Gastrocnemius medialis (tissue), 4 donors: ENCODE data around the gene EIF3I. TPM values are rescaled to one million over a fixed set of nuclear protein-coding genes. Genes with fewer than 3 reads are reported as not detected.

Experiments
- ATAC-seq, 2 donors: fragments of 150-250 bp; one replicate each; pipeline ENCODE4 v1.9.1; 2016
- DNase-seq, 2 donors: peaks; one replicate each; pipeline ENCODE4 v3.0.0-alpha.2; 2019
- H3K27ac ChIP-seq, 4 donors: fragments of 200-600 bp; sonication (generic); 1 replicate in 1 of 4; 2 replicates in 3 of 4; pipeline ENCODE4 v1.5.1; 2016 to 2018; ENCODE audit warnings: mild to moderate bottlenecking in 2 of 4, moderate library complexity in 1 of 4
- H3K27me3 ChIP-seq, 3 donors: fragments of 200-600 bp; sonication (generic) in 2 of 3; 1 replicate in 1 of 3; 2 replicates in 2 of 3; pipeline versions ENCODE4 v1.5.1 to v1.6.0; 2016 to 2019; ENCODE audit warnings: mild to moderate bottlenecking in 1 of 3, moderate library complexity in 1 of 3
- H3K36me3 ChIP-seq, 2 donors: fragments of 200-600 bp; sonication (generic) in 1 of 2; one replicate each; pipeline ENCODE4 v1.5.1; 2017 to 2018
- H3K4me1 ChIP-seq, 2 donors: fragments of 200-600 bp; sonication (generic) in 1 of 2; one replicate each; pipeline ENCODE4 v1.5.1; 2016 to 2017; ENCODE audit warnings: mild to moderate bottlenecking in 2 of 2
- H3K4me3 ChIP-seq, 4 donors: fragments of 200-600 bp; sonication (generic) in 3 of 4; 1 replicate in 1 of 4; 2 replicates in 3 of 4; pipeline ENCODE4 v1.5.1; 2016 to 2019; ENCODE audit warnings: mild to moderate bottlenecking in 2 of 4
- H3K9me3 ChIP-seq, 3 donors: fragments of 200-600 bp; sonication (generic) in 2 of 3; 1 replicate in 1 of 3; 2 replicates in 2 of 3; pipeline ENCODE4 v1.5.1; 2016 to 2019
- POLR2A ChIP-seq, 2 donors: fragments of 450-650 bp; IDR thresholded peaks; one replicate each; pipeline ENCODE4 v1.6.1; 2017; ENCODE audit warnings: antibody characterized with exemption in 2 of 2, mild to moderate bottlenecking in 2 of 2, moderate library complexity in 2 of 2
- in situ Hi-C, 4 donors: fragments of 200-750 bp; cut with MboI; loops; one replicate each; pipeline versions ENCODE4 v1.15.0 to v1.8.0; 2017; ENCODE audit warnings: low sequenced_read_pairs in 4 of 4
- intact Hi-C: fragments of 100-400 bp; cut with DNase I; formaldehyde crosslinking; loops from one replicate; pipeline ENCODE4 v1.15.1; 2023; ENCODE audit warnings: low total_unique reads
- total RNA-seq, 4 donors: library from RNA; depleted of rRNA; stranded (reverse); fragments of >200 nt; gene quantifications; one replicate each; pipeline versions ENCODE4 v1.1.0 to v1.2.3, GENCODE V29; 2016
- TF ChIP-seq, protein P1 (sequence below), 5 experiments: fragments of 450-650 bp in 3 of 5; fragments of 200-600 bp in 2 of 5; sonication (generic) in 2 of 5; IDR thresholded peaks in 4 of 5; conservative IDR thresholded peaks in 1 of 5; 1 replicate in 4 of 5; 2 replicates in 1 of 5; pipeline ENCODE4 v1.5.1; 2016 to 2019; ENCODE audit warnings: antibody characterized with exemption in 5 of 5, mild to moderate bottlenecking in 3 of 5, moderate library complexity in 3 of 5

Gene EIF3I
- total RNA-seq, 4 donors from 2014 or later: 211 to 294 (median 245) TPM

DNA sequence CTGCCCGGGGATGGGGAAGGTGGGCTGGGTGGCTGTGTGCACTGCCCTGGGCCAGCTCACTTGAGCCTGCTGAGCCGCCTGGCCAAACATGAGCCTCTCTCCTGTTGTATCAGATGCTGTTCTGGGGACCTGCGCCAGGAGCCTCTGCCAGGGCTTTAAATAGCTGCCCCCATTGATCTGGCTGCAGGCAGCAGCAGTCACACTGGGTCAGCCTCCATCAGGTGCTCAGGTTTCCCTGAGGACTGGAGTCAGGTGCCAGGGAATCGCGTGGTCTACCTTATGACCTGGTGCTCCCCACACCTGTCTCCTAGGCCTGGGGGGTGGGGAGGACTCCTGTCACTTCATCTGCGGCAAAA is 22.5 kb upstream of the EIF3I start:
- H3K4me1 ChIP-seq: peaks cover 44 to 65% of the 10 kb centered on the region in 2 donors
- DNase-seq: peak; percentile 96 to 98
- H3K9me3 ChIP-seq: no peaks in the 10 kb centered on the region
- peak overlapping the region; percentile 65 to 84 (median 72) for H3K4me3 ChIP-seq
- intact Hi-C loops: loop anchor here (2.0 to 10.0 kb wide), 3 partner anchors 21 to 265 kb away; partner anchors contain the start of genes PTP4A2, TMEM39B and TXLNA
- H3K36me3 ChIP-seq: peaks cover 0 to 17% of the 10 kb centered on the region in 2 donors
- no peaks in the 10 kb centered on the region for H3K27me3 ChIP-seq
- TF ChIP-seq, protein P1, sequence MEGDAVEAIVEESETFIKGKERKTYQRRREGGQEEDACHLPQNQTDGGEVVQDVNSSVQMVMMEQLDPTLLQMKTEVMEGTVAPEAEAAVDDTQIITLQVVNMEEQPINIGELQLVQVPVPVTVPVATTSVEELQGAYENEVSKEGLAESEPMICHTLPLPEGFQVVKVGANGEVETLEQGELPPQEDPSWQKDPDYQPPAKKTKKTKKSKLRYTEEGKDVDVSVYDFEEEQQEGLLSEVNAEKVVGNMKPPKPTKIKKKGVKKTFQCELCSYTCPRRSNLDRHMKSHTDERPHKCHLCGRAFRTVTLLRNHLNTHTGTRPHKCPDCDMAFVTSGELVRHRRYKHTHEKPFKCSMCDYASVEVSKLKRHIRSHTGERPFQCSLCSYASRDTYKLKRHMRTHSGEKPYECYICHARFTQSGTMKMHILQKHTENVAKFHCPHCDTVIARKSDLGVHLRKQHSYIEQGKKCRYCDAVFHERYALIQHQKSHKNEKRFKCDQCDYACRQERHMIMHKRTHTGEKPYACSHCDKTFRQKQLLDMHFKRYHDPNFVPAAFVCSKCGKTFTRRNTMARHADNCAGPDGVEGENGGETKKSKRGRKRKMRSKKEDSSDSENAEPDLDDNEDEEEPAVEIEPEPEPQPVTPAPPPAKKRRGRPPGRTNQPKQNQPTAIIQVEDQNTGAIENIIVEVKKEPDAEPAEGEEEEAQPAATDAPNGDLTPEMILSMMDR (IDR thresholded peaks at IDR 0.05 in 4 of 5, conservative IDR thresholded peaks at IDR 0.05 in 1 of 5): peak in 1 of 5 experiments; percentile 47
- TF ChIP-seq POLR2A (IDR thresholded peaks at IDR 0.05): peak; percentile 70 to 82
- in situ Hi-C loops: no loop called here
- peak; percentile 70 to 75 for ATAC-seq
- peak overlapping the region; percentile 86 to 99 (median 94) for H3K27ac ChIP-seq

DNA sequence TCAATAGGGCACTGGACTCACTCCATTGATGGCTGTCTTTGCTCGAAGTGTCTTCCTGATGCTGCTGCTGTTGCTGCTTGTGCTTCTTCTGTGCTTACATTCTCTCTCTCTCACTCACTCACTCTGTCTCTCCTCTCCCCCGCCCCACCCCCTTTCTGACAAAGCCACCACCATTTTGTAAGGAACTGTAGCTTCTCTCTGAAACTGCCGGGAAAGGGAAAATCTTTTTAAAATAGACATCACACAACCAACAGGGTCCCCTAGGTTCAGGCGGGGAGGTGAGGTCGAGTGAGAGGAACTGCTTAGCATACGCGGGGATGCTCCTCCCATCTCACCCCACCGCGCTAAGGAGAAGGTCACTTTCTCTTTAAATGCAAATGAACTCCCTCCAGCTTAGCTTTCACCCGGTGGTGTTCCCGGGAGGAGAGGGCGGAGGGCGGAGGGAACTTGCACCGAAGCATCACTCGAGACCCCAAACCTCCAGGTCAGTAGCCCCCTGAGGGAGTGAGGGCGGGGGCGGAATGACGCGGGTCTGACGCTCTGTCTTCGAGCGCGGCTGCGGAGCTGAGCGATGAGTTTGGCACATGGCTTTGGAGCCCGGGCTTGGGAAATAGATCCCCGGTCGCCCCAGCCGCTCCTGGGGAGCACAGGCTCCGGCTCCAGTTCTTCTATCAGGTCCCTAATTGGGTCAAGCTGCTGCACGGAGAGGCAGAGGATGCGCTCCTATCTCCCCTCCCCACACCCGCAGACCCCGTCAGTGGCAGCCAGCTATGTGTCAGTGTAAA is 21.8 kb upstream of the EIF3I start, which contains the start of gene CCDC28B:
CCDC28B (plus strand) TSS at position 370 of the 785 bp plus-strand sequence. CDS start 1,341 bp downstream, outside the sequence.
- peak; percentile 61 to 70 for DNase-seq
- peak; percentile 58 to 62 for ATAC-seq
- in situ Hi-C loops (no loop called here), intact Hi-C loops (loop anchor here (2.0 to 10.0 kb wide), 3 partner anchors 22 to 266 kb away; partner anchors contain the start of genes PTP4A2, TMEM39B and TXLNA)
- peak; percentile 70 to 93 for TF ChIP-seq POLR2A (IDR thresholded peaks at IDR 0.05)
- TF ChIP-seq, protein P1 (IDR thresholded peaks at IDR 0.05 in 4 of 5, conservative IDR thresholded peaks at IDR 0.05 in 1 of 5): no peak
- H3K4me1 ChIP-seq: peaks cover 49 to 70% of the 10 kb centered on the region in 2 donors
- no peaks in the 10 kb centered on the region for H3K27me3 ChIP-seq
- no peaks in the 10 kb centered on the region for H3K9me3 ChIP-seq
- peaks cover 0 to 10% of the 10 kb centered on the region in 2 donors for H3K36me3 ChIP-seq
- H3K27ac ChIP-seq: peak within 1 kb of the TSS; percentile 86 to 99 (median 94)
- peak within 1 kb of the TSS; percentile 65 to 84 (median 72) for H3K4me3 ChIP-seq

DNA sequence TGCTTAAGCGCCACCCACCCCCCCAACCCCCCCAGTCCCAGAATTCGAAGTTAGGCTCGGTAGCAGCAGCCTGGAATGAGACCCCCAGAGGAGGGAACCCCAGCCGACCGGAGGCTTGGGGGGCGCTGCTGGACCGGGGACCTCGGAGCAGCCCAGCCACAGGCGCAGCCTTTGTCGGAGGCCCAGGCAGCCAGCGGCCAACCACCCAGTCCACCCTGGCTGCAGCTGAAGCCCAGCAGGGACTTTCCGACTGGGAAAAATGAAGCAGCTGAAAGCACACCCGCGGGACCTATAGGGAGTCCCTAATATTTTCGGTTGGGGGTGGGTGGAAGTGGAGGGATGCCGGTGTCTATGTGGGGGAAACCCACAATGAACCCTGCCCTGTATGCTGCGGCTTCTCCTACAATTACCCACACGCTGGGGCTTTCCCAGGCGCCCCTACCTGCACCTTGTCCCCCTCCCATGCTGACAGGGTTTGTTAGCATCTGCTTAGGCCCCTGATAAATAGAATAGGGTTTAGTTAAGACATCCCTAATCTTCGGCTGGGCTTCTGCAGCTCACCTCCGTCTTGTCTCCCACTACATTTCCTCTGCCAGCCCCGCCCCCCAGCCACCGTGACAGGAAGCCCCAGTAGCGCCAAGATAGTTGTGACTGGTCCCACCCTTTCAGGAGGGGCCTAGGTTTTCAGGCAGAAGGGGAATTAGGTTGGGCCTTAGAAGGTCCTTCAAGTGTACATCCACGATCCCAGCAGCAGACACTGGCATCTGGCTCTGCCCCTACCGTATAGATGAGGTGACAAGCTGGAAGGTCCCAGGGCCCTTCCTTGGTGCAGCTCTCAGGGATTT is 21.0 kb upstream of the EIF3I start:
- TF ChIP-seq POLR2A (IDR thresholded peaks at IDR 0.05): peak; percentile 5 to 35
- TF ChIP-seq, protein P1 (IDR thresholded peaks at IDR 0.05 in 4 of 5, conservative IDR thresholded peaks at IDR 0.05 in 1 of 5): no peak
- peak in 1 of 2 donors; percentile 58 for DNase-seq
- peak overlapping the region; percentile 86 to 99 (median 94) for H3K27ac ChIP-seq
- peaks cover 52 to 66% of the 10 kb centered on the region in 2 donors for H3K4me1 ChIP-seq
- ATAC-seq: peak; percentile 8 to 10
- H3K36me3 ChIP-seq: peaks cover 0 to 2% of the 10 kb centered on the region in 2 donors
- intact Hi-C loops: loop anchor here (2.0 to 10.0 kb wide), 3 partner anchors 22 to 266 kb away; partner anchors contain the start of genes PTP4A2, TMEM39B and TXLNA
- H3K4me3 ChIP-seq: peak overlapping the region; percentile 65 to 84 (median 72)
- in situ Hi-C loops: no loop called here
- H3K9me3 ChIP-seq: no peaks in the 10 kb centered on the region
- no peaks in the 10 kb centered on the region for H3K27me3 ChIP-seq

DNA sequence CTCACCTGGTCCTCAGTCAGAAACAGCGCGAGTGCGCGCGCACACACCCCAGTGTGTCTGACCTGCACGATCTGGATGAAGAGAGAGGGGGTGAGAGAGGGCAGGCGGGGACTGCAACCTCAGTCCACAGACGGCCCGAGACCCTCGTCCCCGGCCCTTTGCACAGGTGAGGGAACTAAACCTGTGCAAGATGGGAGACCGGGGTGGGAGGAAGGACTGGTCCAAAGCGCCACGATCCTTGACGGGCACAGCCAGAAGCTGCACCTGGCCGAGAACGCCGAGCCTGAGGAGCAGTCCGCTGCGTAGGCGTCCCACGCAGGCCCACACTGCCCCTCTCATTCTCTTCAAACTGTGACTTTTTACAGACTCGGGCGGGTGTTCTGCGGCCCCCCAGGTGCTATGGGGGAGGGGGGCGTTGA is 17.3 kb upstream of the EIF3I start:
- Histone ChIP-seq H3K9me3 (no peaks in the 10 kb centered on the region), H3K4me1 (peaks cover 31 to 36% of the 10 kb centered on the region in 2 donors), H3K4me3 (peak overlapping the region; percentile 61 to 76 (median 73)), H3K36me3 (no peaks in the 10 kb centered on the region), H3K27me3 (no peaks in the 10 kb centered on the region), H3K27ac (peak overlapping the region; percentile 60 to 74 (median 72))
- TF ChIP-seq, protein P1 (IDR thresholded peaks at IDR 0.05 in 4 of 5, conservative IDR thresholded peaks at IDR 0.05 in 1 of 5): no peak
- no peak for TF ChIP-seq POLR2A (IDR thresholded peaks at IDR 0.05)
- intact Hi-C loops: loop anchor here (10.0 kb wide), 1 partner anchor 270 kb away; the partner anchor contains the start of gene PTP4A2
- in situ Hi-C loops: no loop called here
- DNase-seq (no peak), ATAC-seq (no peak)
